Kidney capillary endothelial cell (primary cell): ENCODE data around the gene NDST1.
"Not testable (repeated sequence)": the region's sequence is repeated elsewhere in the genome, so short reads cannot be mapped to it uniquely, and the experiment has no call there.

Experiments
- DNase-seq: peaks from one replicate; pipeline ENCODE4 v3.0.0-alpha.2; 2018; ENCODE audit warnings: low spot score

NDST1 gene

DNA sequence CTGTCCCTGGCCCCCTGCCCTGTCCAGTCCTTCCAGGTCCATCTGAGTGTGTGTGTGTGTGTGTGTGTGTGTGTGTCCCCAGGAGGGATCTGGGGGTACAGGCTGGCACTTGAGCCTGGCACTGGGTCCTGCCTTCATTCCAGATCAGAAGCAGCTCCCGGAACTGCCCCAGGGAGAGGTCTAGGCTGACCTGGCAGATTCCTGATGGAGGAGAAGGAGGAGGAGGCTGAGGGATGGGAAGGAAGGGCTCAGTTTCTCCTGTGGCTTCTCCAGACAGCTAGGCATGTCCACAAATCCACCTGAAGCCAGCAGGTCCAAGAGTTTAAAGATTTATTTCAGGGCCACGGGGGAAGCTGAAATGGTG is 328 bp downstream of the NDST1 start:
- no peak for DNase-seq

DNA sequence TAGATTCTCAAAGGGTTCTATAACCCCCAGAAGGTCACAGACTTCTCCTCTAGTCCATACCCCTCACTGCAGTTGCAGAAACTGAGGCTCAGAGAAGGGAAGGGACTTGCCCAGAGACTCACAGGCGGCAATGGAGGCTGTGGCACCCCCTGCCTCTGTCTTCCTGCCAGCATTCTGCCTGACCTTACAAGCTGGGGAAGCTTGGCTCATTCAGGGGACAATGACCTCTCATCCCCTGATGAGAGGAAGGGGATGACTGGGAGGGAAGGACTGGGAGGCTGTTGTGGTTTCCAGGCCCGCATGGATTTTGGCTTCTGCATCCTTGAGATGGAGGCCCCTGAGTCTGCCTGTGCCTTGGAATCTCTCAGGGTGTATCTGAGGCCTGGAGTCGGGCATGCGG is 897 bp downstream of the NDST1 start:
- DNase-seq: no peak

DNA sequence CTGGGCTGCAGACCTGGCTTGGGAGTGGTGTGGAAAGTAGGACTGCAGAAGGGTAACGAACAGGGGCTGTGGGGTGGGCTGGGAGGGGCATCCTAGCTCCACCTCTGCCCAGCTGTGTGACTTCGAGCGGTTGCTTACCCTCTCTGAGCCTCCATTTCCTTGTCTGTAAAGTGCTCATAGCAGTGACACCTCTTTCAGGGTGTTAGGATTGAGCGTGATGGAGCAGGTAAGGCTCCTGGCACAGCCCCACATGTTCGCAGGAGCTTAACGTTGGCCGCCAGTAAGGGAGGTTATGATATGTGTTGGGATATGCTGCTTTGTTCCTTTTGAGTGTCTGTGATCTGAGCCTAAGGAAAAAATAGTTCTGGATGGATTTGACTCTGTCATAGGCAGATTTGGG is 2.1 kb downstream of the NDST1 start:
- no peak for DNase-seq

DNA sequence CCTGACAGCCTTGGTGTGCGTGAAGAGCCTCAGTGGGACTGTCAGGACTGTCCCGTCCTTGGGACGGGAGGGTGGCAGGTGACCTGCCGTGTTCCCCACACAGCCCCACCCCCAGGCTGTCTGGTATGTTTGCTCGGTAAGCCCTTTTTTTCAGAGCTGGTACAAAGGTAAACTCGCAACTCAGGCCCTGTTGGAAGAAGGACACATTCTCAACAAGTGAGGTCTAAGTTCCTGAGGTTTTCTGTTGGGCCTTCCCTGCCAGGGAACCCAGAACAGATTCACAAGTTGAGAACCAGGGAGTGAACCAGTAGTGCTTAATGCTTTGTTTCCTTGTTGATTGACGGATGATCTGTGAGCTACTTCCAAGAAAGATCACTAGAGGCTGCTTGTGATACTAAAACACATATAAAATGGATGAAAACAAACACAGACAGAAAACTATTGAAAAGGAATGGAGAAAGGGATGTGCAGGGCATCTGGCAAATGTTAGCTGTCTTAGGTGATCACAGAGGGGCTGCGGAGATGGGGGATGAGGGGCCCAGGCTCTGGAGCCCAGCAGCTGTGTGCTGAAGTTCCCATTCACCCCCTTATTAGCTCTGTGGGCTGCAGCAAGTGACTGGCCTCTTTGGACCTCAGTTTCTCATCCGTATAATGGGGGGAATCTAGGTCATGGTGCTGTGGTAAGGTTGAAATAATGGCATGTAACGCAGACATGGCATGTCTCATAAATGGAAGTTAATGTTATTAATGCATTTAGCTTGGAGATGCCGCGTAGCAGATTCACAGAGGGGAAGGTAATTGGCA is 2.7 kb downstream of the NDST1 start:
- no peak for DNase-seq

DNA sequence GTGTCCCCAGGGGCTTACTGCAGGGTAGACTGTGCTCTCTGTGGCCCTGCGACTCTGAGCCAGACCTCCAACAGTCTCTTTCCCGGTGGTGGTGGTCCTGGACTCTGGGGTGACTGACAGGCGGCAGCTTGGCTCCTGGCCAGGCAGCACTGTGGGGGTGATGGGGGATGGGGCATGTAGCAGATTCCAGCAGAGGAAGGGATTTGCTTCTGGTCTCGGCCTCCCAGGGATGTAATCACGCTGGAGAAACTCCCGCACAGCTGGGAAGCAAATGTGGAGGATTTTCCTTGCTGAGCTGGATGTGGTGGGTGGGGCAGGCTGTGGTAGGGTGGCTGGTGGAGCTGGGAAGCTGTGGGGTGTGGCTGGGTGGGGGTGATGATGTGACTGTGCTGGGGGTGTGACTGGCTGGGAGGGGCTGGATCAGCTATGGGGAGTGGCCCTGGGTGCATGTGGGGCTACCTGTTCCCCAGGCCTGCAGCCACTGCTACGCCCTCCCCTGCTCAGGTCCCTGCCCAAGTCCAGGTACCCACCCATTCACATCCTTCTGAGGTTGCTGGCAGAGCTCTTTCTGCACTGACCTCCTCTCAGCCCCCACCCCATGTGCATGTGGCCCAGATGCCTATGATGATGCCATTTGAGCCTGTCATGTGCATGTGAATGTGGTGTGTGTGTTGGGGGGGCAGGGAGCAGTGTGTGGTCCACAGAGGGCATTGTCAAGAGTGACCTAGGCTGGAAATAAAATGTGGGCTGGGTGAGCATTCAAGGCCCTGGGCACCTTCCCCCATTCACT is 3.8 kb downstream of the NDST1 start:
- no peak for DNase-seq

DNA sequence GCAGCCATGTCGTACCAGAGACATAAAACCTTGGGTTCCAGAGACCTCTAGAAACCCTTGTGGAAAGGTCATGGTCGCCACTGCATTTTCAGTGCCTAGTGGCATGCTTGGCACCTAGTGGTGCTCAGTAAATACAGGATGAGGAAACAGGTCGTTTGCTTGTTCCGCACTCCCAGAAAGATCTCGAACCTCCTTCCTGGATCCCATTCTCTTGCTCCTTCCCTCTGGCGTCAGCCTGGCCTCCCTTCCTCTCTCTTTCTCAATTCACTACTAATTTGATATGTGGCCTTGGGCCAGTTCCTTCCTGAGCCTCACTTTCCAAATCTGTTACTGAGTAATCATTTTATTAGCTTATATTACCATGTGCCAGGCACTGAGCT is 4.4 kb downstream of the NDST1 start:
- no peak for DNase-seq

DNA sequence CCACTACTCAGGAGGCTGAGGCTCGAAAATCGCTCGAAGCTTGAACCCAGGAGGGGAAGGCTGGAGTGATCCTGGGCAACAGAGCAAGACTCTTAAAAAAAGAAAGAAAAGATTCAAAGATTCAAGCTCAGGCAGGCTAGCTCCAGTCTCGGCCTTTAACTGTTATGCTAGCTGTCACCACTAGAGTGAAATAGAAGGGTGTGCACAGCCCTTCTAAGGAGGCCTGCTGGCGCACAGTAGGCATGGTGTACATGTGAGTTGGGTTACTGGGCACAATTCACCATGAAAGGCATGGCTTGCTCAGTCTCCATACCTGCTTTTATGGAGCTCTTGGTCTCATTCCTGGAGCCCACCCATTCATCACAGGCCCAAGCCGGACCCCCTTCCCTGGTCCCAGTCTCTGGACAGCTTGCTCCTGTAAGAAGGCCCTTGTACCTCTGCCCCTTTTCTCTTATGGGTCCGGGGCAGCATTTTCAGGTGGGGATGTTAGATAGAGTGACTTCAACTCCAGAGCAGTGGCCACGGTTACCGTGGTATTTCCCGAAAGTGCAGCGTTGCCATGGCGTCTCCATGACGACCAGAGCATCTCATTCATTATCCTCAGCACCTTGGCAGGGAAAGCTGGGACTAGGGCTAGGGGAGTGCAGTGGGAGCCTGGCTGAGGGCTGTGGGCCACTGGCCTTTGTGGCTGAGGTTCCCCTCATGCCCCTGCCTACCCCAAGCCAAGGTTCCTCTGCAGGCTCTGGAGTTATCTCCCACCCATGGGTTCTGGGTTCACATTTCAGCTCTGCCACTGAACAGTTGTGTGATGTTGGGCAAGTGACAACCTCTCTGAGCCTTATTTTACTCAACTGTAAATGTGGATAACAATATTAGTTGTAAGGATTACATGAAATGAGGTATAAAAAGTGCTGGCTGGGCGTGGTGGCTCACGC is 5.7 kb downstream of the NDST1 start:
- DNase-seq: no peak

DNA sequence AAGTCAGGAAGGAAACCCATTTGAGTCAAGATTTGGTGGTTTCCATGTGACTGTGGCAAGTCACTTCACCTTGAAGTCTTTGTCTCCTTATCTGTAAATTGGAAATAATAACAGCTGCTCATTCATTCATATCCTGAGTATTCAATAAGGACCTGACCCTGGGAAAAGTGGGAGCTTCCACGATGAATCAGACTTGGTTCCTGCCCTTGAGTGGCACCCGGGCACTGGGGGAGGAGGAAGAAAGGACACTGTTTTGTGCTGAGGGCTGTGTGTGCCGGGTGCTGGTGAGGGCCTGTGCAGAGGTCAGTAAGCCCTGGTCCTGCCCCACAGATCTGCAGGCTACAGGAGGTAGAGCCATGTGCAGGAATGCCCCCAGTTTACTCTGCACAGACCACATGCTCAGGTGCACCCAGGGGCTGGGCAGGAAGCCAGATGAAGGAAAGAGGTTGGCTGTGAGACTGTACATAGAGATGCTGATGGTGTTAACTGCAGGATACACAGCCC is 6.8 kb downstream of the NDST1 start:
- peak; percentile 94 for DNase-seq

DNA sequence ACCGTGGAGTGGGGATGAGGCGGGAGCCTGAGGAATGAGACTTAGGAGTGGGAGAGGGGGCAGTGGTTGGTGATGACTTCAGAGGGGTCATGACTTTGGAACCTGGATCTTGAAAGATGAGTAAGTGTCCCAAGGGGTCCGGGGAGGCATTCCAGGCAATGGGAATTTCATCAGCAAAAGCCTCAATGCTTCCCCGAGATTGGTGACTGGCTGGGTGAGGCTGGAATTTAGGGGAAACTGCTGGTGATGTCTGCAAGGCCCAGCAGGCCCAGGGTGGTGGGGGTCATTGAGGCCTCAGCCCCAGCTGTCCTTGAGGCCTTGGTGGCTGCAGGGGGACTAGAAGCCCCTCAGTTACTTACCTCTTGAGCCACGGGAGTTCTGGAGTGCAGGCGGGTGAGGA is 7.5 kb downstream of the NDST1 start:
- DNase-seq: no peak

DNA sequence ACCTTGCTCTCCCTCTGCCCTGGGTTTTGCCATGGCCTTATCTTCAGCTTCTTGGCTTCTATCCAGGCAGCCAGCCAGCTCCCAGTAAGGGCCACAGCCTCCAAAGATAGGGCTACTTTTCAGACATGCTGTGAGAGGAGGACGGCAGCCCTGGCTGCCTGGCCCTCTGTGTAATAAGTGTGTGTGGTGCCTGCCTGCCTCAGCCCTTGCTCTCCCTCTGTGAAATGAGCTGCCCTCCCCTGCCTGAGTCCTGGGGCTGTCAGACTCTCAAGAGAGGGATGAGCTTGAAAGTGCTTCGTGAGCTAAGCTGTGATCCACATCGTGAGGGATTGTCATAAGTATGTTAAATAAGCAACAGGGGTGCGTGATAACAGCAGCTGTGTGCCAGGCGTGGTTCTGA is 8.1 kb downstream of the NDST1 start:
- DNase-seq: no peak

DNA sequence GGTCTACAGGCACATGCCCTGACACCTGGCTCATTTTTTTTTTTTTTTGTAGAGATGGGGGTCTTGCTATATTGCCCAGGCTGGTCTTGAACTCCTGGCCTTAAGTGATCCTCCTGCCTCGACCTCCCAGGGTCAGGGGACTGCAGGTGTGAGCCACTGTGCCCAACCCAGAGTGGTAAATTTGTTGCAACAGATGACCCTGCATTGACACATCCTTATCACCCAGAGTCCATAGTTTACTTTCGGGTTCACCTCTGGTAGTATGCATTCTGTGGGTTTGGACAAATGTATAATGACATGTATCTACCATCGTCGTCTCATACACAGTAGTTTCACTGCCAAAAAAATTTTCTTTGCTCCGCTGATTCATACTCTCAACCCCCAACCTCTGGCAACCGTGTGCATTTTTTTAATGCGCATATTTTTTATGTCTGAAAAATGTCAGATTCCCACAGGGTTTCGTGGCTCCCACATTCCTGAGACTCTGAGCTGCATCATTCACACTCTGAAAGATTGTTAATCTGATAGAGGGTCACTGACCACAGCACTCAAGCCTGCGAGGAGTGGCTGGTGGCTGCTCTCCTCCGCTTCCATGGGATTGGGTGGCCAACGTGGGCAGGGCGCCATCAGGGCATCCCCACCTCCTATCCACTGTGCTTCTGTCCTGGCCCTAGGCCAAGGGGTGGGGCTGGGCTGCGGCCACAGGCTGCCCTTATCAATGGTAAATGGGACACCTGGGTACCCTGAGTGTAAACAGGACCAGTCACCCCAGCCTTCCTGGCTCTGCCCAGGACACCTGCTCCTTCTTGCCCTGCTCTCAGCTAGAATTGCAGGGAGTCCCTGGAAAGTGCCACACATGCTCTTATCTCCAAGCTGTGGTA is 9.6 kb downstream of the NDST1 start:
- DNase-seq: no peak

DNA sequence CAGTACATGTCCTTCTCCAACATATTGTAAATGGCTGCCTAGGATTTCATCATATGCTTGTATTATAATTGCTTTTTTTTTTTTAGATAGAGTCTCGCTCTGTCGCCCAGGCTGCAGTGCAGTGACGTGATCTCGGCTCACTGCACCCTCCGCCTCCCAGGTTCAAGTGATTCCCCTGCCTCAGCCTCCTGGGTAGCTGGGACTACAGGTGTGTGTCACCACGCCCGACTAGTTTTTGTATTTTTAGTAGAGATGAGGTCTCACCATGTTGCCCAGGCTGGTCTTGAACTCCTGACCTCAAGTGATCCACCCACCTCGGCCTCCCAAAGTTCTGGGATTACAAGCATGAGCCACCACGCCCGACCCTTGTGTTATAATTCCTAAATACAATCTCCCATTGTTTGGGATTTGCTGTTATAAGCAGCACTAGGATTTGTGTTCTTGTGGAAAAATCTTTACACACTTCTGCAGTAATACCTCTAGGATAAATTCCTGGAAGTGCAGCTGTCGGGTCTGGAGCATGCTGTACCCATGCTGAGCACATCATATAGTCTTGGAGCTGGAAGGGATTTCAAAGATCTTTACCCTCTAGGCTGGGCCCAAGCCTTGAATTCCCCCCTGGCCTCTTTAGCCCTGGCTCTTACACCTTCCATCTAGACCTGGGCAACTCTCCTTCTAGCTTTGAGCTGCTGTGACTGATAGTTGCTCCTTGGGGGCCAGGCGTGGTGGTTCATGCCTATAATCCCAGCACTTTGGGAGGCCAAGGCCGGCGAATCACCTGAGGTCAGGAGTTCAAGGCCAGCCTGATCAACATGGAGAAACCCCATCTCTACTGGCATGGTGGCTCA is 11.0 kb downstream of the NDST1 start:
- not testable (repeated sequence) for DNase-seq

DNA sequence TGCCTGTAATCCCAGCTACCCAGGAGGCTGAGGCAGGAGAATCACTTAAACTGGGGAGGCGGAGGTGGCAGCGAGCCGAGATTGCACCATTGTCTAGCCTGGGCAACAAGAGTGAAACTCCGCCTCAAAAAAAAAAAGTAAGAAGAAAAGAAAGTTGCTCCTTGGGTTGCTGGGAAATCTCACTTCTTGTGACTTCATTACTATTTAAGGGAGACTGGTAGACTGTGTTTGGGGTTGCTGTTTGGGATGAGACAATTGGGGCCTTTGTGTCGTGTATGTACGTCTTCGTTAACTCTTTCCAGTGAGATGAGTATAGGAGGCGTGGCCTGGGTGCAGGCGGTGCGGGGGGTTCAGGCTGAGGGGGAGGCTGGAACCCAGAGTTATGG is 11.6 kb downstream of the NDST1 start:
- DNase-seq: no peak

DNA sequence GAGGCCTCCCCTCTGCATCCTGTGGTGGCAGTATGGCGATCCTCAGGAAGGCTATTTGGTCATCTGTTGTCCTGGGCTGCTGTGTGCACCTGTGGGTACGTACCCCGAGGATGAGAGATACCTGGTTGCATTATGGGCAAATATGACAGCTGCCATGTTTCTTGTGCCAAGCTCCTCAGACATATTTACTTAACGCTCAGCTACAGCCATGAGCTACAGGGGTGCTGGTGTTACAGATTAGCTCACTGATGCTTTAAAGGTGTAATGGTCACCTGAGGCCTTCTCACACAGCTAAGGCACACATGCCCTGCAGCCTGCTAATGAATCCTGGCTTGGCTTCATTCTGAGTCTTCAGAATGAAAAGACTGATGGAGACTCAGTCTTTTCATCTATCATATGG is 12.0 kb downstream of the NDST1 start:
- no peak for DNase-seq

DNA sequence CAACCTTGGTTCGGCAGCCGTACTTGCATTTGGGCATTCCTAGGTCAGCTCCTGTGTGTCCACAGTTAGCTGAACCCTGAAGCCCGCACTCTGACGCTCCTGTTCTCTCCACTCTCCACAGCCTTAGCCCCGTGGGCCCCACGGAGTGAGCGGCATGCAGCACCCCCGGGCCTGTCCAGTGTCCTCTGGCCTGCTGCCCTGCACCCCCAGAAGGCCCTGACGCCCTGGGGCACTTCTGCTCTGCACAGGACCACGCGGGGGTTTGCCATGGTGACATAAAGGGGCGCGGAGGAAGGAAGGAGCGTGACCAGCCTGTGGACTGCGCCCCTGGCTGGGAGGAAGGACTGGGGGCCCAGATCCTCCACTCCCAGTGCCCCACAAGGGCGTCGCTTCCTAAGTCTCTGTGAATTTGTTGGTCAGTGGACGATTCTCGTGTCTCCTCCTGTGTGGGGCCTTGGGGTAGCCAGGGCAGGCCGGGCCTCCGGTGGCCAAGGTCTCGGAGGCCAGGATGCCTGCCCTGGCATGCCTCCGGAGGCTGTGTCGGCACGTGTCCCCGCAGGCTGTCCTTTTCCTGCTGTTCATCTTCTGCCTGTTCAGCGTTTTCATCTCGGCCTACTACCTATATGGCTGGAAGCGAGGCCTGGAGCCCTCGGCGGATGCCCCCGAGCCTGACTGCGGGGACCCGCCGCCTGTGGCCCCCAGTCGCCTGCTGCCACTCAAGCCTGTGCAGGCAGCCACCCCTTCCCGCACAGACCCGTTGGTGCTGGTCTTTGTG is 13.0 kb downstream of the NDST1 start:
- no peak for DNase-seq

DNA sequence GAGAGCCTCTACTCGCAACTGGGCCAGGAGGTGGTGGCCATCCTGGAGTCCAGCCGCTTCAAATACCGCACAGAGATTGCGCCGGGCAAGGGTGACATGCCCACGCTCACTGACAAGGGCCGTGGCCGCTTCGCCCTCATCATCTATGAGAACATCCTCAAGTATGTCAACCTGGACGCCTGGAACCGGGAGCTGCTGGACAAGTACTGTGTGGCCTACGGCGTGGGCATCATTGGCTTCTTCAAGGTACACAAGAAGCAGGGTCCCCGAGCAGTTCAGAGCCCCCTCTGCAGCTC is 13.5 kb downstream of the NDST1 start:
- DNase-seq: no peak

DNA sequence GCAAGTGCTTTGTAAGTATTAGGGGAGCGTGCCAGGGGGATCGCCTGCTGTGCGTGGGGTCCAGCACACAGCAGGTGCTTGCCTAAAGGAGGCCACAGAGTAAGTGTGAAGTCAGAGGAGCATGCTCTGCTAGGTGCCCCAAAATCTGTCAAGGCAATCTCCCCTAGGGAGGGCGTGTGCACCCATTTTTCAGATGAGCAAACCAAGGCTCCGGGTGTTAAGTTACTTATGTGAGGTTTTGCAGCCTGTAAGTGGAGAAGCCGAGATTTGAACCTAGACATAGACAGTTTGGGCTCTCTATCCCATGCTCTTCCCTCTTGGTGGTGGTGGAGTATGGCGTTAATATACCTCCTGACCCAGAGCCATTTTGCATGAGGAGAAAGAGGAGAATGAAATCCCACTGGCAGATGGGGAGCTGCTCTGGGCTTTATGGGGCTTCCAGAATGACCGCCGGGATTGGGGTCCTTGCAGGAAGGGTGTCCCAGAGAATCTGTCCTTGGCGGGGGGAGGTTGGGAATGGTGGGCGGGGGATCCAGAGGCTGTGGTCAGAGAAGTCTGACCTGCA is 14.1 kb downstream of the NDST1 start:
- no peak for DNase-seq

DNA sequence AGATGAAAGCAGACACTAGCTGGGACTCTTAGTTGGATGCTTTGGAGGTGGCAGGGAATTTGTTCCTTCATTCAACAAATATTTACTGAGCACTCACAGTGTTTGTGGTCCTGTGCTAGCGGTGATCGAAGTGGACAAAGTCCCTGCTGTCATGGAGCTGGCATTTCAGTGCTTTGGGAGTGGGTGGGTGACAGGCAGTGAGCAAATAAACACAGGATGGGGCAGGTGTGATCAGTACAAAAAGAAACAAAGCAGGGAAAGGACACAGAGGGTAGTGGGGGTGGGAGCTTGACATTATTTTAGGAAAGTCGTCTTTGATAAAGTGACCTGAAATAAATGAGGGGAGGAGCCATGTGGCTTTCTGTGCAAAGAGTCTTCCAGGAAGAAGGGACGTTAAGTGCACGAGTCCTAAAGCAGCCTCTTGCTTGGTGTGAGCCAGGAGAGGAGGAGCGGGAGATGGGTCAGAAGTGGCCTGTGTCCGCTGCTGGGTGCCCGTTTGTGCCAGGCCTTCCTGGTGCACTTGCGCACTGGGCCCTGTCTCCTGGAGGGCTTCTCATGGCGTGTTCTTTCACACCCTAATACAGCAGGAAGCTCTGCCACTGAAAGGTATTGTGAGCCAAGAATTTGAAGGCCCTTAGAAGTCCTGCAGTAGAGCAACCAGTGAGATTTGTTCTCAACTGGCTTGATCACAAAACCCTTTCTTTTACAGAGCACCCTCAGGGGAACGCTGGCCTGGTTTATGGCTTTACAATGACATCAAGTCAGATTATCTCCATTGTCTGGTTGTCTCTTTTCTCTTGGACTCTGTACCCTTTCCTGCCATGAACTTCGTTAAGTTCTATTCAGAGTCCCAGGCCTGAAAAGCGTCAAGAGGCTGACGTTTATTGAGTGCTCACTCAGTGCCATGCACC is 14.8 kb downstream of the NDST1 start:
- no peak for DNase-seq
